Measurements from ENCODE around the gene CDH3. TPM values are rescaled to one million over a fixed set of nuclear protein-coding genes. Genes with fewer than 3 reads are reported as not detected.

The CDH3 gene
- total RNA-seq, 5 donors from 2014 or later (not counting 1 experiment from before 2014, with no cell fraction given): 0.36 to 1.1 (median 0.60) TPM; not detected in 1

DNA sequence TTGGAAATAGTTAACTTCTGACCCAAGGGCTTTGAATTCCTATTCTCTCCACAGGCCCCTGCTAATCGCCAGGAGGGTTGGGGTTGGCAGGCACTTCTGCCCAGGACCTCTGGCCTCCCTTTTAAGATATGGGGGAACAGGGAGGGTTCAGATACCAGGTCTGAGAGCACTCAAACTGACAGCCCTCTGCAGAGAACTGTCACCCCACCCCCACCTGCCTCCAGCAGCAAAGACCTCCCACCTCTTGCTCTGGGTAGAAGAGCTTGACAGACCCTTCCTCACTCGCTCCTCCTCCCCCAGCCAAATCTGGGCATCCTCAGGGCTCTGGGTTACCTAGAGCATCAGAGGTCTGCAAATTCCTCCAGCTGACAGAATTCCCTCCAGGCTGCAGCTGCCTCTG lies 11.6 kb downstream of the CDH3 start:
- 40% methylated on average over 1 of the region's 2 CpGs for whole genome bisulfite sequencing (ENCODE audit: insufficient coverage)
- DNase-seq (no peak), ATAC-seq (replicated peaks in 1 of 4) (no peak)
- no peaks in the 10 kb centered on the region for H3K36me3 ChIP-seq (ENCODE audit: control insufficient read depth in 2 of 2, extremely low read depth in 1 of 2, insufficient read depth in 1 of 2, low read length in 1 of 2)
- peaks cover 0 to 15% of the 10 kb centered on the region in 2 experiments for H3K27me3 ChIP-seq (replicated peaks in 1 of 2; ENCODE audit: control insufficient read depth in 2 of 2, extremely low read depth in 1 of 2, insufficient read depth in 2 of 2, low read length in 1 of 2)
- no peaks in the 10 kb centered on the region for H3K4me1 Mint-ChIP-seq
- no peaks in the 10 kb centered on the region for H3K36me3 Mint-ChIP-seq
- H3K27ac Mint-ChIP-seq: no peak overlapping the region
- H3K4me1 ChIP-seq (ENCODE audit: control insufficient read depth in 1 of 2, extremely low read depth in 1 of 2, insufficient read depth in 2 of 2, low read length in 2 of 2): no peaks in the 10 kb centered on the region
- no peak overlapping the region for H3K4me3 Mint-ChIP-seq
- POLR2A ChIA-PET: no interaction called here
- peaks cover 10 to 14% of the 10 kb centered on the region in 2 donors for H3K27me3 Mint-ChIP-seq
- no peak overlapping the region for H3K27ac ChIP-seq (ENCODE audit: low read length)
- no peak overlapping the region for H3K4me3 ChIP-seq (ENCODE audit: control insufficient read depth in 1 of 2, extremely low read depth in 1 of 2, low read length in 1 of 2)
- H3K9me3 ChIP-seq: no peaks in the 10 kb centered on the region
- CTCF ChIA-PET: no interaction called here
- H3K9me3 Mint-ChIP-seq: no peaks in the 10 kb centered on the region

DNA sequence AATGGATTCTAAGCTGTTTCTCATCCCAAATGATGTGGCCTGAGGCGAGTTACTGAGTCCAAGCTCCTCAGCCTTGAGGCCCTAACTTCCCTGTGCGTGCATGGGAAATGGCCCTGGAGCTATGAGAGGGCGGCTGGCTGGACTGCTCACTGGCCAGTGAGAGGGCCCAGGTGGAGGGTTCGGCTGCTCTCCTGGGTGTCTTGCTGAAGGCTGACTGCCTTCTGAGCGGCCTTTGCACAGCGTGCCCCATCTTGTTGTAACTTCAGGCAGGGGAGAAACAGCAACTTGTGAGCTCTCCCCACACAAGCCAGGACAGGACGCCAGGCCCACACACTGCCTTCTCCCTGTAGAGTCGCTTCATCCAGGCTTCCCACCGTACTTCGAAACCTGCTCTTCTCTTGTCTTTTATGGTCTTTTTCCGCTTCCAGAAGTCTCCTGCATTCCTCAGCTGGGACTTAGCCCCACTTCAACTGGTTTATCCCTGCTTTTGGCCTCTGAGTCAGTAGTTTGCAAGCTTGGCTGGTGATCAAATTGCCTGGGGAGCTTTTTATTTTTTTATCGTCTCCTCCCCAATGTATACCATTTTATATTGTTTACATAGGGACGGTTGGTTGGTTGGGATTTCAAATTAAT lies 13.3 kb downstream of the CDH3 start:
- Histone ChIP-seq H3K9me3 (no peaks in the 10 kb centered on the region), H3K27me3 (replicated peaks in 1 of 2; ENCODE audit: control insufficient read depth in 2 of 2, extremely low read depth in 1 of 2, insufficient read depth in 2 of 2, low read length in 1 of 2) (peaks cover 0 to 17% of the 10 kb centered on the region in 2 experiments), H3K36me3 (ENCODE audit: control insufficient read depth in 2 of 2, extremely low read depth in 1 of 2, insufficient read depth in 1 of 2, low read length in 1 of 2) (no peaks in the 10 kb centered on the region), H3K27ac (ENCODE audit: low read length) (no peak overlapping the region), H3K4me3 (ENCODE audit: control insufficient read depth in 1 of 2, extremely low read depth in 1 of 2, low read length in 1 of 2) (no peak overlapping the region), H3K4me1 (ENCODE audit: control insufficient read depth in 1 of 2, extremely low read depth in 1 of 2, insufficient read depth in 2 of 2, low read length in 2 of 2) (no peaks in the 10 kb centered on the region)
- no peaks in the 10 kb centered on the region for H3K4me1 Mint-ChIP-seq
- DNase-seq (no peak), ATAC-seq (replicated peaks in 1 of 4) (no peak)
- WGBS (ENCODE audit: insufficient coverage): 79% methylated on average over 10 of the region's 13 CpGs
- ChIA-PET CTCF (no interaction called here), POLR2A (no interaction called here)
- H3K4me3 Mint-ChIP-seq: no peak overlapping the region
- no peak overlapping the region for H3K27ac Mint-ChIP-seq
- H3K27me3 Mint-ChIP-seq: peaks cover 9 to 18% of the 10 kb centered on the region in 2 donors
- no peaks in the 10 kb centered on the region for H3K36me3 Mint-ChIP-seq
- no peaks in the 10 kb centered on the region for H3K9me3 Mint-ChIP-seq

DNA sequence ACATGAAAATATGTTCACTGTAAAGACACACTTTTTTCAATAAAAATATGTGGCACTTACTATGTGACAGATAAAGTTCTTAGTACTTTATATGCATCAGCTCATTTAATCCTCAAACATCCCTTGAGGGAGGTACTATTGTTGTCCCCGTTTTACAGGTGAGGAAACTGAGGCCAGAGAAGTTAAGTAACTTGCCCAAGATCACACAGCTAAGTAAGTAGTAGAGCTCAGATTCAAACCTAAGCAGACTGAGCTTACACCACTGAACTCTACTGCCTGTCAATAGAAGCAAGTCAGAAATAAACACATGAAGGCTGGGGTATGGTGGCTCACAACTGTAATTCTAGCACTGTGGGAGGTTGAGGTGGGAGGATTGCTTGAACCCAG lies 13.9 kb downstream of the CDH3 start:
- H3K27me3 Mint-ChIP-seq: peaks cover 9 to 18% of the 10 kb centered on the region in 2 donors
- H3K36me3 Mint-ChIP-seq: no peaks in the 10 kb centered on the region
- Histone ChIP-seq H3K4me3 (ENCODE audit: control insufficient read depth in 1 of 2, extremely low read depth in 1 of 2, low read length in 1 of 2) (no peak overlapping the region), H3K9me3 (no peaks in the 10 kb centered on the region), H3K4me1 (ENCODE audit: control insufficient read depth in 1 of 2, extremely low read depth in 1 of 2, insufficient read depth in 2 of 2, low read length in 2 of 2) (no peaks in the 10 kb centered on the region), H3K36me3 (ENCODE audit: control insufficient read depth in 2 of 2, extremely low read depth in 1 of 2, insufficient read depth in 1 of 2, low read length in 1 of 2) (no peaks in the 10 kb centered on the region), H3K27me3 (replicated peaks in 1 of 2; ENCODE audit: control insufficient read depth in 2 of 2, extremely low read depth in 1 of 2, insufficient read depth in 2 of 2, low read length in 1 of 2) (peaks cover 0 to 17% of the 10 kb centered on the region in 2 experiments), H3K27ac (ENCODE audit: low read length) (no peak overlapping the region)
- H3K4me3 Mint-ChIP-seq: no peak overlapping the region
- WGBS (ENCODE audit: insufficient coverage): no CpG with 5 or more reads among the region's 1 CpG
- no peaks in the 10 kb centered on the region for H3K4me1 Mint-ChIP-seq
- no peaks in the 10 kb centered on the region for H3K9me3 Mint-ChIP-seq
- no peak overlapping the region for H3K27ac Mint-ChIP-seq
- no peak for DNase-seq
- ATAC-seq (replicated peaks in 1 of 4): no peak
- POLR2A ChIA-PET: no interaction called here
- CTCF ChIA-PET: no interaction called here

DNA sequence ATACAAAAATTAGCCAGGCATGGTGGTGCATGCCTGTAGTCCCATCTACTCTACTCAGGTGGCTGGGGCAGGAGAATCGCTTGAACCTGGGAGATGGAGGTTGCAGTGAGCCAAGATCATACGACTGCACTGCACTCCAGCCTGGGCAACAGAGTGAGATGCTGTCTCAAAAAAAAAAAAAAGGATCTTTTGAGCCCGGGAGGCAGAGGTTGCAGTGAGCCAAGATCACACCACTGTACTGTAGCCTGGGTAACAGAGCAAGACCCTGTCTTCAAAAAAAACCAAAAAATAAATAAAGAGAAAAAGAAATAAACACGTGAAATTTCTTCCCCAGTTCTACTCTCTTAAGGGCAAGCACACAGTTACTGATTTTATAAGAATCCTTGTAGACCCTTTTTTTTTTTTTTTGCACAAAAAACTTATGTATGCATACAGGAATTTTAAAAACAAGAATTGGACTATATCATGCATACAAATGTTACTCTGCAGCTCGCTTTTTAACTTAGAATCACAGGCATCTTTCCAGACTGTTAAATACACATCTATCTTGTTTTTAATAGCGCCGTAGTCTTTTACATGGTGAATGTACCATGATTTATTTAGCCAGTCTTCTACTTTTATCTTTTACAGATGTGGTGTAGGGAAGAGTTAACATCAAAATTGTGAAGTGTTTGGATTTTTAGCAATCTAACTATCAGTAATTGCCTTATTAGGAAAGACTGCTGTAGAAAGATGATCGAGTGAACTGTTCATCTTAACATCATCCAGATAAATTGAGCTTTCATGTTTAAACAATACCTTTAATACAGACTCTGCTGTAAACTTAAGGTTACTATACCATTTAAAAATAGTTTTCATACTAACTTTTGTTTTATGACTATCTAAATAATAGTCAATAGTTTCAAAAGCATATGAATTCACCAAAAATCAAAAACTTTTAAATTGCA lies 14.6 kb downstream of the CDH3 start:
- POLR2A ChIA-PET: no interaction called here
- Mint-ChIP-seq H3K36me3 (no peaks in the 10 kb centered on the region), H3K27ac (no peak overlapping the region), H3K27me3 (peaks cover 9 to 18% of the 10 kb centered on the region in 2 donors), H3K9me3 (no peaks in the 10 kb centered on the region), H3K4me1 (no peaks in the 10 kb centered on the region), H3K4me3 (no peak overlapping the region)
- no peak for DNase-seq
- H3K27me3 ChIP-seq (replicated peaks in 1 of 2; ENCODE audit: control insufficient read depth in 2 of 2, extremely low read depth in 1 of 2, insufficient read depth in 2 of 2, low read length in 1 of 2): peaks cover 0 to 17% of the 10 kb centered on the region in 2 experiments
- CTCF ChIA-PET: interaction anchor here in 1 of 2 donors (0.6 kb wide), 1 partner anchor 28 kb away, joined by 4 read pairs; no protein-coding TSS in a partner anchor
- H3K36me3 ChIP-seq (ENCODE audit: control insufficient read depth in 2 of 2, extremely low read depth in 1 of 2, insufficient read depth in 1 of 2, low read length in 1 of 2): no peaks in the 10 kb centered on the region
- ATAC-seq (replicated peaks in 1 of 4): no peak
- H3K27ac ChIP-seq (ENCODE audit: low read length): no peak overlapping the region
- H3K4me3 ChIP-seq (ENCODE audit: control insufficient read depth in 1 of 2, extremely low read depth in 1 of 2, low read length in 1 of 2): no peak overlapping the region
- no peaks in the 10 kb centered on the region for H3K4me1 ChIP-seq (ENCODE audit: control insufficient read depth in 1 of 2, extremely low read depth in 1 of 2, insufficient read depth in 2 of 2, low read length in 2 of 2)
- no peaks in the 10 kb centered on the region for H3K9me3 ChIP-seq
- WGBS (ENCODE audit: insufficient coverage): 83% methylated on average over 2 of the region's 8 CpGs

DNA sequence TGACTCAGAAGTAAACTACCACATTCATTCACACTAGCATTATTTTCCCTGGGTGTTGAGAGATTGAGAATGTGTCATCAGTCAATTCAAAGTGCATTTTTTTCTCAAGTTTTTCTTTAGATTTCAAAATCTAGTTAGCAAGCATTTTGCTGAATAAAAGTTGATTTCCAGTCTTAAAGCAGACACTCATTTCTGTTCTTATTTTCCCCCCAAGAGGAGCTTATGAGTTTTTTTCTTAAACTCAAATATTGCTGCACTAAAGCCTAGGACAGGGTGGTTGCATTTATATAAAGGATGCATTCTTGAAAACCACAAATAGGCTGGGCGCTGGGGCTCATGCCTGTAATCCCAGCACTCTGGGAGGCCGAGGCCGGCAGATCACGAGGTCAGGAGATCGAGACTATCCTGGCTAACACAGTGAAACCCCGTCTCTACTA lies 15.3 kb downstream of the CDH3 start:
- CTCF ChIA-PET: interaction anchor here in 1 of 2 donors (0.6 kb wide), 1 partner anchor 28 kb away, joined by 4 read pairs; no protein-coding TSS in a partner anchor

DNA sequence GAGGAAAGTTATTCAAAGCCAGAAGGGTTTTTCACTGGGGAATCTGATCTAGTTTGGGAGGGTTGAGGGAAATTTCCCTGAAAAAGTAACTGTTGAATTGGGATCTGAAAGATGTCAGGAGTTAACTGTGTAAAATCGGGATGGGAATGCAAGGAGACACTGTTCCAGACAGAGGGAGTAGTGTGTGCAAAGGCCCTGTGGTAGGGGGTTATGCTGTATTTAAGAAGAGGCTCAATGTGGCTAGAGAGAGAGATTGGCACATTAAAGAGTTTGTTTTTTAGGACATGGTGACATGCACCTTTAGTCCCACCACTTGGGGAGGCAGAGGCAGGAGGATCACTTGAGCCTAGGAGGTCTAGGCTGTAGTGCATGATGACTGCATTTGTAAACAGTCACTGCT lies 16.9 kb downstream of the CDH3 start:
- Histone ChIP-seq H3K36me3 (ENCODE audit: control insufficient read depth in 2 of 2, extremely low read depth in 1 of 2, insufficient read depth in 1 of 2, low read length in 1 of 2) (no peaks in the 10 kb centered on the region), H3K9me3 (no peaks in the 10 kb centered on the region), H3K4me3 (ENCODE audit: control insufficient read depth in 1 of 2, extremely low read depth in 1 of 2, low read length in 1 of 2) (no peak overlapping the region), H3K27ac (ENCODE audit: low read length) (no peak overlapping the region), H3K4me1 (ENCODE audit: control insufficient read depth in 1 of 2, extremely low read depth in 1 of 2, insufficient read depth in 2 of 2, low read length in 2 of 2) (no peaks in the 10 kb centered on the region), H3K27me3 (replicated peaks in 1 of 2; ENCODE audit: control insufficient read depth in 2 of 2, extremely low read depth in 1 of 2, insufficient read depth in 2 of 2, low read length in 1 of 2) (peaks cover 0 to 8% of the 10 kb centered on the region in 2 experiments)
- DNase-seq: no peak
- Mint-ChIP-seq H3K27me3 (peaks cover 4 to 15% of the 10 kb centered on the region in 2 donors), H3K4me3 (no peak overlapping the region), H3K27ac (no peak overlapping the region), H3K4me1 (no peaks in the 10 kb centered on the region), H3K9me3 (no peaks in the 10 kb centered on the region), H3K36me3 (no peaks in the 10 kb centered on the region)
- WGBS (ENCODE audit: insufficient coverage): 85% methylated on average over 1 of the region's 1 CpG
- ChIA-PET POLR2A (no interaction called here), CTCF (no interaction called here)
- no peak for ATAC-seq (replicated peaks in 1 of 4)

More for the DNA sequence above, 15.3 kb downstream of the CDH3 start:
- WGBS (ENCODE audit: insufficient coverage): 8% methylated on average over 2 of the region's 6 CpGs
- Histone ChIP-seq H3K27me3 (replicated peaks in 1 of 2; ENCODE audit: control insufficient read depth in 2 of 2, extremely low read depth in 1 of 2, insufficient read depth in 2 of 2, low read length in 1 of 2) (peaks cover 0 to 17% of the 10 kb centered on the region in 2 experiments), H3K36me3 (ENCODE audit: control insufficient read depth in 2 of 2, extremely low read depth in 1 of 2, insufficient read depth in 1 of 2, low read length in 1 of 2) (no peaks in the 10 kb centered on the region), H3K9me3 (no peaks in the 10 kb centered on the region), H3K4me3 (ENCODE audit: control insufficient read depth in 1 of 2, extremely low read depth in 1 of 2, low read length in 1 of 2) (no peak overlapping the region), H3K27ac (ENCODE audit: low read length) (no peak overlapping the region), H3K4me1 (ENCODE audit: control insufficient read depth in 1 of 2, extremely low read depth in 1 of 2, insufficient read depth in 2 of 2, low read length in 2 of 2) (no peaks in the 10 kb centered on the region)
- ATAC-seq (replicated peaks in 1 of 4) (no peak), DNase-seq (no peak)
- POLR2A ChIA-PET: no interaction called here
- Mint-ChIP-seq H3K4me3 (no peak overlapping the region), H3K4me1 (no peaks in the 10 kb centered on the region), H3K9me3 (no peaks in the 10 kb centered on the region), H3K27ac (no peak overlapping the region), H3K36me3 (no peaks in the 10 kb centered on the region), H3K27me3 (peaks cover 9 to 15% of the 10 kb centered on the region in 2 donors)

All from T-cell (primary cell).